HCT116 (cell line): ENCODE data around the gene SIX4. TPM values are rescaled to one million over a fixed set of nuclear protein-coding genes. Genes with fewer than 3 reads are reported as not detected.

Source experiments
- ATAC-seq: fragments of 200-7000 bp; cut with Tn5 transposase; 2 replicates; pipeline ENCODE4 v1.9.1; 2020; ENCODE audit warnings: mild to moderate bottlenecking, moderate library complexity
- Bru-seq: library from RNA; stranded (reverse); fragments of 400-500 nt; gene quantifications from one replicate; lab custom pipeline; 2021; lab: Mats Ljungman, UMichigan
- BruChase-seq, 2 experiments: library from RNA; stranded (reverse); fragments of 400-500 nt; gene quantifications; one replicate each; lab custom pipeline; 2021; lab: Mats Ljungman, UMichigan
- BruUV-seq: library from RNA; stranded (reverse); fragments of 400-500 nt; replicated peaks from 2 replicates; lab custom pipeline; 2021; lab: Mats Ljungman, UMichigan
- CTCF ChIA-PET: fragments of 300-600 bp; sonication (Branson Sonifier 250); formaldehyde crosslinking; loops from one replicate; lab custom pipeline; 2021; ENCODE audit warnings: antibody characterized with exemption; lab: Charles Lee
- POLR2A ChIA-PET: fragments of 300-600, 350-600 bp; sonication (Branson Sonifier 250); formaldehyde crosslinking; loops from one replicate; lab custom pipeline; 2021; ENCODE audit warnings: antibody characterized with exemption; lab: Charles Lee
- RAD21 ChIA-PET, 2 experiments: fragments of 300-600 bp; sonication (Branson Sonifier 250); formaldehyde crosslinking; loops; one replicate each; lab custom pipeline; 2023; ENCODE audit warnings: low total read pairs in 2 of 2; ENCODE audit not compliant: uncharacterized antibody in 2 of 2, unreplicated experiment in 2 of 2, low non-redundant PET in 1 of 2; lab: Charles Lee
- DNase-seq: peaks from one replicate; pipeline ENCODE4 v3.0.0-alpha.2; 2010; ENCODE audit warnings: low read depth, low spot score
- H2AFZ ChIP-seq: fragments of 200-600 bp; shearing (Covaris generic), sonication (generic); 2 replicates; pipeline ENCODE4 v1.6.1; 2017; ENCODE audit warnings: low read depth, mixed run types, mixed read lengths, antibody characterized with exemption, low read length; ENCODE audit not compliant: poor library complexity, severe bottlenecking
- H3K27ac ChIP-seq: 2 replicates; pipeline ENCODE4 v1.5.1; 2012; ENCODE audit warnings: low read depth, low read length
- H3K27me3 ChIP-seq: fragments of 200-600 bp; sonication (generic); 2 replicates; pipeline ENCODE4 v1.6.1; 2016; ENCODE audit warnings: mixed run types, low read length, mixed read lengths; ENCODE audit not compliant: insufficient read depth
- H3K36me3 ChIP-seq, 2 experiments: fragments of 200-500 bp in 1 of 2; fragments of 200-600 bp in 1 of 2; sonication (Bioruptor generic) in 1 of 2; sonication (generic) in 1 of 2; 2 replicates each; pipeline versions ENCODE4 v1.5.1 to v1.6.1; 2014 to 2016; ENCODE audit warnings: low read length in 2 of 2, inconsistent platforms in 1 of 2, mixed read lengths in 1 of 2, mixed run types in 1 of 2; ENCODE audit not compliant: insufficient read depth in 2 of 2, control insufficient read depth in 1 of 2
- H3K4me1 ChIP-seq, 2 experiments: fragments of 200-600 bp in 1 of 2; sonication (generic) in 1 of 2; 2 replicates each; pipeline versions ENCODE4 v1.5.1 to v1.6.1; 2012 to 2017; ENCODE audit warnings: low read length in 2 of 2, inconsistent platforms in 1 of 2, mild to moderate bottlenecking in 1 of 2, mixed read lengths in 1 of 2, mixed run types in 1 of 2, moderate library complexity in 1 of 2; ENCODE audit not compliant: insufficient read depth in 2 of 2, control insufficient read depth in 1 of 2
- H3K4me2 ChIP-seq: fragments of 200-600 bp; sonication (generic); 2 replicates; pipeline ENCODE4 v1.6.1; 2017; ENCODE audit warnings: mixed run types, low read length, mixed read lengths
- H3K4me3 ChIP-seq, 2 experiments: fragments of 200-600 bp in 1 of 2; sonication (generic) in 1 of 2; replicated peaks in 1 of 2; 2 replicates each; pipeline ENCODE4 v1.5.1; 2011 to 2016; ENCODE audit warnings: low read length in 2 of 2, control low read depth in 1 of 2, low read depth in 1 of 2, mild to moderate bottlenecking in 1 of 2, mixed read lengths in 1 of 2, mixed run types in 1 of 2
- H3K79me2 ChIP-seq: fragments of 200-600 bp; sonication (generic); 2 replicates; pipeline ENCODE4 v1.6.1; 2017; ENCODE audit warnings: mild to moderate bottlenecking, mixed run types, low read length, moderate library complexity, mixed read lengths; ENCODE audit not compliant: insufficient read depth
- H3K9ac ChIP-seq: fragments of 200-600 bp; sonication (generic); 2 replicates; pipeline ENCODE4 v1.6.1; 2016; ENCODE audit warnings: low read length, mixed read lengths
- H3K9me2 ChIP-seq: fragments of 200-600 bp; sonication (generic), shearing (Covaris generic); 2 replicates; pipeline ENCODE4 v1.6.1; 2017; ENCODE audit warnings: mixed run types, mild to moderate bottlenecking, moderate library complexity; ENCODE audit not compliant: insufficient read depth
- H3K9me3 ChIP-seq, 2 experiments: fragments of 200-500 bp in 1 of 2; fragments of 200-600 bp in 1 of 2; sonication (Bioruptor generic) in 1 of 2; sonication (generic) in 1 of 2; 2 replicates each; pipeline ENCODE4 v1.6.1; 2014 to 2017; ENCODE audit warnings: low read length in 2 of 2, mixed read lengths in 2 of 2, inconsistent platforms in 1 of 2, low read depth in 1 of 2, mild to moderate bottlenecking in 1 of 2, mixed run types in 1 of 2, moderate library complexity in 1 of 2; ENCODE audit not compliant: control insufficient read depth in 1 of 2, insufficient read depth in 1 of 2
- H4K20me1 ChIP-seq: fragments of 200-600 bp; sonication (generic), shearing (Covaris generic); 2 replicates; pipeline ENCODE4 v1.6.1; 2017; ENCODE audit warnings: mixed run types, mild to moderate bottlenecking, moderate library complexity; ENCODE audit not compliant: insufficient read depth
- CBX3 ChIP-seq: IDR thresholded peaks from 2 replicates; pipeline ENCODE4 v1.6.1; 2012; ENCODE audit warnings: low read depth
- CEBPB ChIP-seq: IDR thresholded peaks from 2 replicates; pipeline ENCODE4 v1.6.1; 2012; ENCODE audit warnings: low read depth
- EGR1 ChIP-seq: IDR thresholded peaks from 2 replicates; pipeline ENCODE4 v1.6.1; 2012; ENCODE audit warnings: low read depth
- ELF1 ChIP-seq: IDR thresholded peaks from 2 replicates; pipeline ENCODE4 v1.6.1; 2012; ENCODE audit warnings: low read depth, borderline replicate concordance
- EZH2 ChIP-seq: fragments of 200-600 bp; sonication (generic); IDR thresholded peaks from 2 replicates; pipeline ENCODE4 v1.6.1; 2017; ENCODE audit warnings: antibody characterized with exemption, mixed run types
- FOSL1 ChIP-seq: IDR thresholded peaks from 2 replicates; pipeline ENCODE4 v1.6.1; 2012; ENCODE audit warnings: low read depth
- JUND ChIP-seq: IDR thresholded peaks from 2 replicates; pipeline ENCODE4 v1.6.1; 2012
- POLR2A ChIP-seq: IDR thresholded peaks from 2 replicates; pipeline ENCODE4 v1.7.0; 2011; ENCODE audit warnings: borderline replicate concordance; ENCODE audit not compliant: insufficient read depth, insufficient read length; ENCODE audit errors: extremely low read depth
- POLR2AphosphoS5 ChIP-seq: IDR thresholded peaks from 2 replicates; pipeline ENCODE4 v1.6.1; 2011; ENCODE audit warnings: mild to moderate bottlenecking, low read depth, low read length, moderate library complexity
- SIN3A ChIP-seq: IDR thresholded peaks from 2 replicates; pipeline ENCODE4 v1.6.1; 2012; ENCODE audit warnings: low read depth
- SP1 ChIP-seq: IDR thresholded peaks from 2 replicates; pipeline ENCODE4 v1.6.1; 2012; ENCODE audit warnings: low read depth
- SRF ChIP-seq: IDR thresholded peaks from 2 replicates; pipeline ENCODE4 v1.6.1; 2012; ENCODE audit warnings: low read depth
- TCF7L2 ChIP-seq: IDR thresholded peaks from 2 replicates; pipeline ENCODE4 v1.7.0; 2011; ENCODE audit warnings: borderline replicate concordance, inconsistent platforms; ENCODE audit not compliant: insufficient read depth, insufficient read length; ENCODE audit errors: extremely low read depth
- YY1 ChIP-seq: IDR thresholded peaks from 2 replicates; pipeline ENCODE4 v1.6.1; 2011; ENCODE audit warnings: low read length, low read depth, moderate library complexity, mild to moderate bottlenecking; ENCODE audit not compliant: insufficient replicate concordance; ENCODE audit errors: extremely low read depth
- ZFX ChIP-seq: fragments of 450-650 bp; IDR thresholded peaks from 2 replicates; pipeline ENCODE4 v1.6.1; 2017
- ZNF274 ChIP-seq: fragments of 200-500 bp; sonication (Bioruptor generic); IDR thresholded peaks from 2 replicates; pipeline ENCODE4 v1.6.1; 2014; ENCODE audit warnings: mild to moderate bottlenecking, low read depth, low read length, inconsistent platforms
- intact Hi-C: fragments of 100-400 bp; cut with micrococcal nuclease; formaldehyde crosslinking; loops from 2 replicates; pipeline ENCODE4 v1.10.0; 2022
- long read RNA-seq: library from polyadenylated mRNA; unstranded; transcript quantifications from one replicate; pipeline ENCODE4 v2.0.0, GENCODE V29; 2021; ENCODE audit not compliant: unreplicated experiment
- polyA plus RNA-seq: library from polyadenylated mRNA; unstranded; fragments of >200 nt; gene quantifications from 2 replicates; pipeline ENCODE4 v1.2.1, GENCODE V29; 2012; ENCODE audit warnings: missing spikeins
- total RNA-seq: library from RNA; stranded (reverse); gene quantifications from one replicate; pipeline ENCODE4 v1.2.1, GENCODE V29; 2021; ENCODE audit not compliant: unreplicated experiment
- TF ChIP-seq, protein P1 (sequence below): IDR thresholded peaks from 2 replicates; pipeline ENCODE4 v1.6.1; 2012
- TF ChIP-seq, protein P2 (sequence below): IDR thresholded peaks from 2 replicates; pipeline ENCODE4 v1.6.1; 2011; ENCODE audit warnings: mild to moderate bottlenecking, low read length, moderate library complexity; ENCODE audit not compliant: insufficient replicate concordance; ENCODE audit errors: extremely low read depth
- TF ChIP-seq, protein P3 (sequence below): IDR thresholded peaks from 2 replicates; pipeline ENCODE4 v1.6.1; 2012
- TF ChIP-seq, protein P4 (sequence below): IDR thresholded peaks from 2 replicates; pipeline ENCODE4 v1.6.1; 2012; ENCODE audit warnings: low read depth

Gene SIX4
- total RNA-seq (24.5 TPM), Bru-seq, nascent RNA (percentile 81 among the genes with signal in this experiment), BruChase-seq, experiment 1, labeled RNA remaining after a 6-hour chase (percentile 75 among the genes with signal in this experiment), BruChase-seq, experiment 2, labeled RNA remaining after a 2-hour chase (percentile 95 among the genes with signal in this experiment)
- polyA plus RNA-seq, result 9.9 and 11.0 TPM in 2 replicates
- long read RNA-seq, full-length matches to known transcripts, result 5 of 22 reads
- long read RNA-seq, partial matches to known transcripts, result 1 of 22 reads
- long read RNA-seq, other reads (novel, unspliced or antisense), result 16 of 22 reads

DNA sequence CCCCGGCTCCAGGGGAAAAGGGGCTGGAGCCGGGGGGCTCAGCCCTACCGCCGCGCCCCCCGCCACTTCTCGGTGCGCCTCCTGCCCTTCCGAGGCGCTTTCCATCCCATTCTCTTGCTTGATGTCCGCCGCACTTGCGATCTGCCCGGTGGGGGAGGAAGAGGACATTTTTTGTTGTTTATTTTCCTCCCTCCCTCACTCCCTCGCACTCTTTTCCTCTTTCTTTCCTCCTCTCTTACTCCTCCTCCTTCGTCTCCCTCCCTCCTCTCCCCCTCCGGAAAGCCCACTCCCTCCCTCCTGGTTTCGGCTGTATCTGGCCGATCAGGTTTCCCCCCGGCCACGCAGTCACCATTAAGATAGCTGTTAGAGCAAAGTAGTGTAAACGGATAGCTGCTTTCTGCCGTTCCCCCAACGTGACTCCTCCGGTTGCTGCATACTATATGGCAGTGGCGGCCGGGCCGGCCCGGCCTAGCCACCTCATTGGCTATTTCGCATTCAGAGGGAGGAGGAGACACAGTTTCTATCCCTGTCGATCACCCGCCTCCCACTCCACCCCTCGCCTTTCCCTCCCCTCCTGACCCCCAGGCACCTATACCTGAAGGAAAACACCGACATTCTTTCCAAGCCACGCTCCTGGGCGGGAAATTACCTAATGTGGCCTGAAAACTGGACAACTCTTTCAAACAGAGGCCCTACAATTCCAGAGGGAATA, at the start of gene SIX4:
TSS of gene SIX4 (minus strand) at position 445 of the 712 bp plus-strand sequence. CDS start at position 168, 277 bp downstream.
- BruUV-seq, result TSS peak; percentile 45
- DNase-seq, result peak; percentile 78
- ATAC-seq, result peak; percentile 82

More for the DNA sequence above, at the start of gene SIX4:
- Histone ChIP-seq H3K4me1 (peaks cover 17 to 18% of the 10 kb centered on the region in 2 experiments), H3K4me2 (peak within 1 kb of the TSS; percentile 98), H3K9me3 (no peaks in the 10 kb centered on the region), H3K36me3 (peaks cover 11 to 12% of the 10 kb centered on the region in 2 experiments; a peak in 3 of 4 replicates), H3K79me2 (peaks cover 43% of the 10 kb centered on the region), H4K20me1 (no peaks in the 10 kb centered on the region), H3K4me3 (peak within 1 kb of the TSS; percentile 77 to 79), H3K9me2 (no peaks in the 10 kb centered on the region), H3K9ac (peak within 1 kb of the TSS; percentile 81), H3K27ac (peak within 1 kb of the TSS; percentile 88)
- intact Hi-C loops, result loop anchor here (2.0 to 5.0 kb wide), 2 partner anchors 77 to 257 kb away; partner anchors contain the start of genes SIX1, SLC38A6 and TRMT5
- ChIA-PET POLR2A (interaction anchor here (1.4 kb wide), 1 partner anchor 9 kb away, joined by 6 read pairs; no protein-coding TSS in a partner anchor), RAD21 (no interaction called here), CTCF (no interaction called here)
- TF ChIP-seq EZH2 (no peak), FOSL1 (no peak), YY1 (peak; percentile 47), SP1 (no peak; the same call in 1 of the 2 replicates), CBX3 (peak; percentile 38; the same call in 1 of the 2 replicates), CEBPB (no peak), SRF (no peak), ELF1 (no peak), POLR2A (peak; percentile 94), ZFX (no peak), JUND (no peak), ZNF274 (no peak), EGR1 (0 out of 2 replicates have a peak, but pooled peaks have one; percentile 25), POLR2AphosphoS5 (peak; percentile 96), TCF7L2 (no peak), SIN3A (peak; percentile 62)
- TF ChIP-seq, protein P1, sequence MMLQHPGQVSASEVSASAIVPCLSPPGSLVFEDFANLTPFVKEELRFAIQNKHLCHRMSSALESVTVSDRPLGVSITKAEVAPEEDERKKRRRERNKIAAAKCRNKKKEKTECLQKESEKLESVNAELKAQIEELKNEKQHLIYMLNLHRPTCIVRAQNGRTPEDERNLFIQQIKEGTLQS, result no peak
- TF ChIP-seq, protein P2, sequence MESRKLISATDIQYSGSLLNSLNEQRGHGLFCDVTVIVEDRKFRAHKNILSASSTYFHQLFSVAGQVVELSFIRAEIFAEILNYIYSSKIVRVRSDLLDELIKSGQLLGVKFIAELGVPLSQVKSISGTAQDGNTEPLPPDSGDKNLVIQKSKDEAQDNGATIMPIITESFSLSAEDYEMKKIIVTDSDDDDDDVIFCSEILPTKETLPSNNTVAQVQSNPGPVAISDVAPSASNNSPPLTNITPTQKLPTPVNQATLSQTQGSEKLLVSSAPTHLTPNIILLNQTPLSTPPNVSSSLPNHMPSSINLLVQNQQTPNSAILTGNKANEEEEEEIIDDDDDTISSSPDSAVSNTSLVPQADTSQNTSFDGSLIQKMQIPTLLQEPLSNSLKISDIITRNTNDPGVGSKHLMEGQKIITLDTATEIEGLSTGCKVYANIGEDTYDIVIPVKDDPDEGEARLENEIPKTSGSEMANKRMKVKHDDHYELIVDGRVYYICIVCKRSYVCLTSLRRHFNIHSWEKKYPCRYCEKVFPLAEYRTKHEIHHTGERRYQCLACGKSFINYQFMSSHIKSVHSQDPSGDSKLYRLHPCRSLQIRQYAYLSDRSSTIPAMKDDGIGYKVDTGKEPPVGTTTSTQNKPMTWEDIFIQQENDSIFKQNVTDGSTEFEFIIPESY, result no peak
- TF ChIP-seq, protein P3, sequence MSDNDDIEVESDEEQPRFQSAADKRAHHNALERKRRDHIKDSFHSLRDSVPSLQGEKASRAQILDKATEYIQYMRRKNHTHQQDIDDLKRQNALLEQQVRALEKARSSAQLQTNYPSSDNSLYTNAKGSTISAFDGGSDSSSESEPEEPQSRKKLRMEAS, result peak; percentile 62; the same call in 1 of the 2 replicates
- TF ChIP-seq, protein P4, sequence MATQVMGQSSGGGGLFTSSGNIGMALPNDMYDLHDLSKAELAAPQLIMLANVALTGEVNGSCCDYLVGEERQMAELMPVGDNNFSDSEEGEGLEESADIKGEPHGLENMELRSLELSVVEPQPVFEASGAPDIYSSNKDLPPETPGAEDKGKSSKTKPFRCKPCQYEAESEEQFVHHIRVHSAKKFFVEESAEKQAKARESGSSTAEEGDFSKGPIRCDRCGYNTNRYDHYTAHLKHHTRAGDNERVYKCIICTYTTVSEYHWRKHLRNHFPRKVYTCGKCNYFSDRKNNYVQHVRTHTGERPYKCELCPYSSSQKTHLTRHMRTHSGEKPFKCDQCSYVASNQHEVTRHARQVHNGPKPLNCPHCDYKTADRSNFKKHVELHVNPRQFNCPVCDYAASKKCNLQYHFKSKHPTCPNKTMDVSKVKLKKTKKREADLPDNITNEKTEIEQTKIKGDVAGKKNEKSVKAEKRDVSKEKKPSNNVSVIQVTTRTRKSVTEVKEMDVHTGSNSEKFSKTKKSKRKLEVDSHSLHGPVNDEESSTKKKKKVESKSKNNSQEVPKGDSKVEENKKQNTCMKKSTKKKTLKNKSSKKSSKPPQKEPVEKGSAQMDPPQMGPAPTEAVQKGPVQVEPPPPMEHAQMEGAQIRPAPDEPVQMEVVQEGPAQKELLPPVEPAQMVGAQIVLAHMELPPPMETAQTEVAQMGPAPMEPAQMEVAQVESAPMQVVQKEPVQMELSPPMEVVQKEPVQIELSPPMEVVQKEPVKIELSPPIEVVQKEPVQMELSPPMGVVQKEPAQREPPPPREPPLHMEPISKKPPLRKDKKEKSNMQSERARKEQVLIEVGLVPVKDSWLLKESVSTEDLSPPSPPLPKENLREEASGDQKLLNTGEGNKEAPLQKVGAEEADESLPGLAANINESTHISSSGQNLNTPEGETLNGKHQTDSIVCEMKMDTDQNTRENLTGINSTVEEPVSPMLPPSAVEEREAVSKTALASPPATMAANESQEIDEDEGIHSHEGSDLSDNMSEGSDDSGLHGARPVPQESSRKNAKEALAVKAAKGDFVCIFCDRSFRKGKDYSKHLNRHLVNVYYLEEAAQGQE, result no peak
- TF ChIP-seq, all 23 proteins: peak for 7
- no peaks in the 10 kb centered on the region for H3K27me3 ChIP-seq
- H2AFZ ChIP-seq, result peak within 1 kb of the TSS; percentile 85
